Chondrocyte (in vitro differentiated cells): ENCODE data around the gene TYMP. TPM values are rescaled to one million over a fixed set of nuclear protein-coding genes. Genes with fewer than 3 reads are reported as not detected.

Experiments
- DNase-seq: peaks from one replicate; pipeline ENCODE4 v3.0.0; 2021; ENCODE audit warnings: mixed read lengths, low spot score
- H3K27ac Mint-ChIP-seq: one replicate; pipeline ENCODE4 v1.8.0; 2021; ENCODE audit warnings: mild to moderate bottlenecking, moderate library complexity, mixed read lengths; ENCODE audit not compliant: unreplicated experiment
- H3K27me3 Mint-ChIP-seq: 2 replicates; pipeline ENCODE4 v1.8.0; 2021; ENCODE audit warnings: low read depth, mixed read lengths
- H3K36me3 Mint-ChIP-seq: 2 replicates; pipeline ENCODE4 v1.8.0; 2021; ENCODE audit warnings: low read depth, mixed read lengths
- H3K4me1 Mint-ChIP-seq: 2 replicates; pipeline ENCODE4 v1.8.0; 2021; ENCODE audit warnings: low read depth, mild to moderate bottlenecking, mixed read lengths
- H3K4me3 Mint-ChIP-seq: one replicate; pipeline ENCODE4 v1.8.0; 2021; ENCODE audit warnings: mild to moderate bottlenecking, moderate library complexity, mixed read lengths; ENCODE audit not compliant: unreplicated experiment
- H3K9me3 Mint-ChIP-seq: 2 replicates; pipeline ENCODE4 v1.8.0; 2021; ENCODE audit warnings: low read depth, mixed read lengths
- total RNA-seq: library from RNA; stranded (reverse); gene quantifications from 3 replicates; pipeline ENCODE4 v1.2.1, GENCODE V29; 2021
- TF ChIP-seq, protein P1 (sequence below): fragments of 200-600 bp; sonication (generic); IDR thresholded peaks from 2 replicates; pipeline ENCODE4 v1.5.0; 2021; ENCODE audit warnings: antibody characterized with exemption, mild to moderate bottlenecking, moderate library complexity

The TYMP gene
- total RNA-seq, 1 donor from 2014 or later, result 39.5 TPM

DNA sequence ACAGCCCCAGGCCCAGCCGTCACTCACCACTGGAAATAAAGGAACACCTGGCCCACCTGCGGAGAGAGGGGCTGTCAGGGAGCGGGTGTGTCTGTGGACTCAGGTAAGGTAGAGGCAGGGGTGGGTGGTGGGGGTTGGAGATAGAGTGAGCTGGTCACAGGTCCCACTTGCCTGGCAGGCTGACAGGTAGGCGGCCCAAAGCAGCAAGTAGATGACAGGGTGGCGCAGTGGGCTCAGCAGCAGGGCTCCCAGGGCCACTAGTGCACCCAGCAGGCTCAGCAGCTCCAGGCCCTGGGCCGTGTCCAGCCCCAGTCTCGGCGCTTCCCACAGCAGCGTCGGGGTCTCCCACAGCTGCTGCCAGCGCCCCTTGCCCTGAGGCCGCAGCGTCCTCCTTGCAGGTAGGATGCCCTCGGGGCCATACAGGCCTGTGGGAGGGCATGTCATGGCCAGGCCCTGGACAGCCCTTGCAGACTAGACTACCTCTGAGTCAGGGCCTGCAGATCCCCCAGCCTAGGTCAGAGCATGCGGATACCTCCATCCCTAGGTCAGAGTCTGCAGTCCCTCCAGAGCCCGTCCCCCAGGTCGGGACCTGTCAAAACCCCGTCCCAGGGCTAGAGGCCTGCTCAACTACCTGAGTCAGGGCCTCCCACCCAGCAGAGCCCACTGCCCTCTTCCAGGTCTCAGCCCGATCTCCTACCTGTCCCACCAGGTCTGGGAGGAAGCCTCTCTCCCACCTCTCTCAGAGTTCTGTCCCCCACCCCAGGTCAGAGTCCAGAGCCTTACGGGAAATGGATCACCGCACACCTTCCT lies 23.0 kb downstream of the TYMP start:
- Mint-ChIP-seq H3K4me3 (peak overlapping the region; percentile 93), H3K9me3 (no peaks in the 10 kb centered on the region), H3K27me3 (no peaks in the 10 kb centered on the region), H3K36me3 (peaks cover 2% of the 10 kb centered on the region), H3K4me1 (peaks cover 13% of the 10 kb centered on the region), H3K27ac (peak overlapping the region; percentile 89)
- TF ChIP-seq, protein P1, sequence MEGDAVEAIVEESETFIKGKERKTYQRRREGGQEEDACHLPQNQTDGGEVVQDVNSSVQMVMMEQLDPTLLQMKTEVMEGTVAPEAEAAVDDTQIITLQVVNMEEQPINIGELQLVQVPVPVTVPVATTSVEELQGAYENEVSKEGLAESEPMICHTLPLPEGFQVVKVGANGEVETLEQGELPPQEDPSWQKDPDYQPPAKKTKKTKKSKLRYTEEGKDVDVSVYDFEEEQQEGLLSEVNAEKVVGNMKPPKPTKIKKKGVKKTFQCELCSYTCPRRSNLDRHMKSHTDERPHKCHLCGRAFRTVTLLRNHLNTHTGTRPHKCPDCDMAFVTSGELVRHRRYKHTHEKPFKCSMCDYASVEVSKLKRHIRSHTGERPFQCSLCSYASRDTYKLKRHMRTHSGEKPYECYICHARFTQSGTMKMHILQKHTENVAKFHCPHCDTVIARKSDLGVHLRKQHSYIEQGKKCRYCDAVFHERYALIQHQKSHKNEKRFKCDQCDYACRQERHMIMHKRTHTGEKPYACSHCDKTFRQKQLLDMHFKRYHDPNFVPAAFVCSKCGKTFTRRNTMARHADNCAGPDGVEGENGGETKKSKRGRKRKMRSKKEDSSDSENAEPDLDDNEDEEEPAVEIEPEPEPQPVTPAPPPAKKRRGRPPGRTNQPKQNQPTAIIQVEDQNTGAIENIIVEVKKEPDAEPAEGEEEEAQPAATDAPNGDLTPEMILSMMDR, result no peak
- DNase-seq, result no peak

DNA sequence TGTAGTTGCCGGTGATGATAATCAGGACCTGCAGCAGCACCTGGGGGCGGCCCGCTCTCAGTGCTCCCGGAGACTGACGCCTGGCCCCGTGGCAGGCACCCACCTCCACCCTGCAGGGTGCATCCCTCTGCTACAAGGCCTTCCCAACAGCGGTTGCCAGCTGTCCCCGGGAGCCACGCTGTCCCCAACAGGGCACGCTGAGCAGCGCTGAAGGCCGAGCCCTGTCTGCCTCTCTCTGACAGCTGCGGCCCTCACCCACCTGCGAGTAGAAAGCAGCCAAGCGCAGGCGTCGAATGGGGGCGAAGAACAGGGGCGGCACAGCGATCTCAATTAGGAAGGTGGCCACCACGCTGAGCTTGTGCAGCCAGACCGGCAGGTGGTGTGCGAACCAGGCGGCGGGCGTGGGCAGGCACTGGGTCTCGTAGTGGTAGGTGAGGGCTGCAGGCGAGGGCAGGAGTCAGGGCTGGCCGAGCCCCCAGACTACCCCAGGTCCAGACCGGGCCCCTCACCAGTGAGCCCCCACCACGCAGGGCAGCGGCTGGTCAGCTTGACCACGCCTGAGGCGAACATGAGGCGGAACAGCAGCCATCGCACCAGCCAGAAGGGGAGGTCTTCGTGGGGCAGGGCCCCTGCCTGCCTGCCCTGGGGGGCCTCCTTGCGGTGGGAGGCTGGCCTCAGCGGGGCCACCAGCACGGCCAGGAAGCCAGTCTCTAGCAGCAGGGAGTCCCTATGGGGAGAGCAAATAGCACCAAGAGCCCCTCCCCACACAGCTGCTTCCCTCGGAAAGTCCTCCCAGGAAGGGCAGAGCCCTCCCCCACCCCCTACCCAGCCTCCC lies 23.8 kb downstream of the TYMP start:
- H3K27ac Mint-ChIP-seq, result no peak overlapping the region
- H3K4me1 Mint-ChIP-seq, result peaks cover 13% of the 10 kb centered on the region
- H3K9me3 Mint-ChIP-seq, result no peaks in the 10 kb centered on the region
- TF ChIP-seq, protein P1, result no peak
- DNase-seq, result peak; percentile 91
- H3K27me3 Mint-ChIP-seq, result no peaks in the 10 kb centered on the region
- peak overlapping the region; percentile 93 for H3K4me3 Mint-ChIP-seq
- peaks cover 2% of the 10 kb centered on the region for H3K36me3 Mint-ChIP-seq

GRCh38 chr22:50505276-50505775 lies 24.5 kb downstream of the TYMP start:
- Mint-ChIP-seq H3K4me3 (no peak overlapping the region), H3K27ac (no peak overlapping the region), H3K9me3 (no peaks in the 10 kb centered on the region), H3K36me3 (peaks cover 4% of the 10 kb centered on the region), H3K27me3 (no peaks in the 10 kb centered on the region), H3K4me1 (peaks cover 13% of the 10 kb centered on the region)
- no peak for DNase-seq
- TF ChIP-seq, protein P1, result no peak

GRCh38 chr22:50504369-50505211 lies 25.2 kb downstream of the TYMP start:
- Mint-ChIP-seq H3K36me3 (peaks cover 4% of the 10 kb centered on the region), H3K27me3 (no peaks in the 10 kb centered on the region), H3K9me3 (no peaks in the 10 kb centered on the region), H3K4me3 (no peak overlapping the region), H3K4me1 (peaks cover 12% of the 10 kb centered on the region), H3K27ac (no peak overlapping the region)
- TF ChIP-seq, protein P1, result no peak
- DNase-seq, result peak; percentile 89
